GM19238 (cell line): ENCODE data around the gene ISLR2.

ENCODE experiments used
- DNase-seq: peaks from one replicate; pipeline ENCODE4 v3.0.0; 2011; ENCODE audit warnings: low spot score; ENCODE audit not compliant: insufficient read length

The ISLR2 gene

GRCh38 chr15:74127954-74128784 lies 2.2 kb upstream of the ISLR2 start:
- DNase-seq = no peak

- DNase-seq = no peak
Measured at GRCh38 chr15:74128785-74129585, 1.4 kb upstream of the ISLR2 start.

GRCh38 chr15:74129586-74130154 lies 716 bp upstream of the ISLR2 start:
- DNase-seq = no peak

- DNase-seq = no peak
Measured at GRCh38 chr15:74130849-74131627, 652 bp downstream of the ISLR2 start.

- DNase-seq = no peak
Measured at GRCh38 chr15:74131628-74132413, 1.4 kb downstream of the ISLR2 start.

- DNase-seq = no peak
Measured at GRCh38 chr15:74132681-74133651, 2.6 kb downstream of the ISLR2 start.

- no peak for DNase-seq
Measured at GRCh38 chr15:74133694-74134386, 3.5 kb downstream of the ISLR2 start.

- no peak for DNase-seq
Measured at GRCh38 chr15:74134387-74135027, 4.1 kb downstream of the ISLR2 start.

GRCh38 chr15:74135041-74135565 lies 4.7 kb downstream of the ISLR2 start:
- no peak for DNase-seq

GRCh38 chr15:74136540-74136813 lies 6.1 kb downstream of the ISLR2 start:
- no peak for DNase-seq

- DNase-seq = no peak
Measured at GRCh38 chr15:74136814-74137536, 6.6 kb downstream of the ISLR2 start.

GRCh38 chr15:74137537-74137894 lies 7.1 kb downstream of the ISLR2 start:
- DNase-seq = no peak

GRCh38 chr15:74138642-74139041 lies 8.3 kb downstream of the ISLR2 start:
- no peak for DNase-seq

GRCh38 chr15:74141591-74141990 lies 11.2 kb downstream of the ISLR2 start:
- DNase-seq = no peak

- DNase-seq = no peak
Measured at GRCh38 chr15:74144153-74144775, 13.9 kb downstream of the ISLR2 start.

- no peak for DNase-seq
Measured at GRCh38 chr15:74146277-74146800, 16.0 kb downstream of the ISLR2 start.

GRCh38 chr15:74147051-74147450 lies 16.7 kb downstream of the ISLR2 start:
- no peak for DNase-seq
